Subcutaneous adipose tissue (tissue), 4 donors: ENCODE measurements around the gene C1QTNF1. TPM values are rescaled to one million over a fixed set of nuclear protein-coding genes. Genes with fewer than 3 reads are reported as not detected.

Source experiments
- total RNA-seq, 4 donors: library from RNA; depleted of rRNA; stranded (reverse); fragments of >200 nt; gene quantifications; one replicate each; pipeline ENCODE4 v1.1.0, GENCODE V29; 2016
- TF ChIP-seq, protein P1 (sequence below): fragments of 450-650 bp; IDR thresholded peaks from one replicate; pipeline ENCODE4 v1.5.1; 2016; ENCODE audit warnings: low read depth, mild to moderate bottlenecking, control low read depth, antibody characterized with exemption, moderate library complexity

C1QTNF1 gene
- total RNA-seq, 4 donors from 2014 or later: 198 to 469 (median 294) TPM

DNA sequence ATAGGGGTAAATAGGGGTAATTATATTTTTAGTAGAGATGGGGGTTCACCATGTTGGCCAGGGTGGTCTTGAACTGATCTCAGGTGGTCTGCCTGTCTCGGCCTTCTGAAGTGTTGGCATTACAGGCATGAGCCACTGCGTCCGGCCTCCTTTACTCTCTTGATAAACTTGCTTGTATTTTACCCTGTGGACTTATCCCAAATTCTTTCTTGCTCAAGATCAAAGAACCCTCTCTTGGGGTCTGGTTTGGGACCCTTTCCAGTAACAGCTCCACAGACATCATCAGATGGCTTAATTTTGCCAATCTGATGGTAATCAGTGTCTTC is 5.6 kb upstream of the C1QTNF1 start:
- TF ChIP-seq, protein P1, sequence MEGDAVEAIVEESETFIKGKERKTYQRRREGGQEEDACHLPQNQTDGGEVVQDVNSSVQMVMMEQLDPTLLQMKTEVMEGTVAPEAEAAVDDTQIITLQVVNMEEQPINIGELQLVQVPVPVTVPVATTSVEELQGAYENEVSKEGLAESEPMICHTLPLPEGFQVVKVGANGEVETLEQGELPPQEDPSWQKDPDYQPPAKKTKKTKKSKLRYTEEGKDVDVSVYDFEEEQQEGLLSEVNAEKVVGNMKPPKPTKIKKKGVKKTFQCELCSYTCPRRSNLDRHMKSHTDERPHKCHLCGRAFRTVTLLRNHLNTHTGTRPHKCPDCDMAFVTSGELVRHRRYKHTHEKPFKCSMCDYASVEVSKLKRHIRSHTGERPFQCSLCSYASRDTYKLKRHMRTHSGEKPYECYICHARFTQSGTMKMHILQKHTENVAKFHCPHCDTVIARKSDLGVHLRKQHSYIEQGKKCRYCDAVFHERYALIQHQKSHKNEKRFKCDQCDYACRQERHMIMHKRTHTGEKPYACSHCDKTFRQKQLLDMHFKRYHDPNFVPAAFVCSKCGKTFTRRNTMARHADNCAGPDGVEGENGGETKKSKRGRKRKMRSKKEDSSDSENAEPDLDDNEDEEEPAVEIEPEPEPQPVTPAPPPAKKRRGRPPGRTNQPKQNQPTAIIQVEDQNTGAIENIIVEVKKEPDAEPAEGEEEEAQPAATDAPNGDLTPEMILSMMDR: no peak

DNA sequence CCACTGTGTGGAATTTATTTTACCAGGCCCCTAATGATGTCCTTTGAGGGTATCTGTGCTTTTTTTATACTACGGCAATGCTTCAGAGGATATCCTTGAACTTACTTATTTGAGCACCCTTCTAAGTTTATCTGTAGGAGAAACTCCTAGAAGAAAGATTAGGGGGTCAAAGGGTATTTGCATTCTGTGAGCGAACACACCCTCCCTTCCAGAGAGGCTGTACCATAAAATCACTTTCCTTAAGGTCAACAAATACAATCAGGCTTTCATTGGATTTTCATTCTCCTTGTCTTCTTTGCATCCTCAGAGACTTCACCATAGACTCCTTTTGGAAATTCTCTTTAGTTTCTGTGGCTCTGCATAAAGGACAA is 4.7 kb upstream of the C1QTNF1 start:
- TF ChIP-seq, protein P1: no peak

DNA sequence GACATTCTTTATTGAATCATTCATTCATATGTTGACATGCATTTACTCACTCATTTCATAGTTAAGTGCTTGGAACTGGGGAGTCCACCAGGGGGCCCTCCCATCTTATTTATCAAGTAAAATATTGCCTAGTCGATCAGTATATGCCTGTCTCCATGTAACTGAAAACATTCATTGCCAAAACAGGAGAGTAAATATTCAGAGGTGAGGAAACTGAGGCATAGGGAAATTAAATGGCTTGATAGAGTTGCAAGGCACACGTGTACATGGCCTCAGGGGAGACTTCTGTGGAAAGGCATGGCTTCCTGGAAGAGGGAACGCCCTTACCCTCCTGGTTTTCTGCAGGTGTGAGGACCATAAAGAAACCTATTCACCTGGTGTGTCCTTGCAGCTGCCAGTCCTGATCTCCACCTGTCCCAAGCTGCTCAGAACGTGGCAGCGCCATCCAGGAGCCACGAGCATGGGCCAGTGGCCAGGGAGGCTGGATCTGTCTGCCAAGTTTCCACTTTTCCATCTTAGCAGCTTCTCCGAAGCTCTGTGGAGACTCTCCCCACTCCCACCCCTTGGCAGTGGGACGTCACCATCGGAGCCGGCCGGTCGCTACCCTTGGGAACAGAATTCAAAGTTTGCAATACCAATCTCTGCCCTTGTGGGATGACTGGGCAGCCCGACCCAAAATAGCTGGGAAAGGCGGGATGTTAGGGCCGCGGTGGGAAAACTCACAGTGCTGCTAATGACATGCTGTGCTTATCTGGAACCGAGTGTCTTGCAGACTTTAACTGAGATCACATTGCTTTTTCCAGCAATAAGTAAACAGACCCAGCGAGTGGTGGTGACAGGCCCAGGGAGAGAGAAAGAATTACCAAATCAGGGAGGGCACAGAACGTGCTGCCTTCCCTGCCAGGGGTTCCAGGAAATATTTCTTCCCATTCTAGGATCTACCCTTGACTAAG is 4.1 kb upstream of the C1QTNF1 start:
- TF ChIP-seq, protein P1: no peak

DNA sequence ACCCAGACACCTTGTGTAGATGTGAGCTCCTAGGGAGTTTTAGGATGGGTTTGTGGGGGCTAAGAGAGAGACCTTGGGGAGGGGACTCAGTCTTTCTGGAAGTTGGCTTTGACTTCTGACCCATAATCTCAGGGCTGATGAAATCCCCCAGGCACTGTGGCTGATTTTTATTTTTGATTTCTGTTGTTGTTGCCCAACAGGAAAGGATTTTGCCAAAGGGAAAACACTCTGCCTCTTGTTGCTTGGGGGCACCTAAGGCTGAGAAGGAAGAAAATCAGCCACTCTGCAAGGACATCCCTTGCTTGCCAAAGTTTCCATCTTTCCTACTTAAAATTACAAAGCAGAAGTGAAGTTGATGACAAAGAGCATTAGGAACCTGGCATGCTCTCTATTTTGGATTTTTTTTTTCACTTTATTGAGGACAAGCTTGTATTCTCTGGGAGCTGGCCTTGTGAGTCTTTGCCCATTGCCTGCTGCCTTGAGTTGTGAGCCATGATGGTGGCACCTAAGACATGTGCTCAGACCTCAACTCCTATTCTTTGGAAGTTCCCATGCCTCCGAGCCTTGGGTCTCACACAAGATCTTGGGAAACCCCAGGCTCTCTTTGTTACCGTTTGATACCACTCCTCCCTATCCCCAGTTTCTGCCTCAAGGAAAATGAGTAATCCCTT is 3.2 kb upstream of the C1QTNF1 start:
- TF ChIP-seq, protein P1: no peak

DNA sequence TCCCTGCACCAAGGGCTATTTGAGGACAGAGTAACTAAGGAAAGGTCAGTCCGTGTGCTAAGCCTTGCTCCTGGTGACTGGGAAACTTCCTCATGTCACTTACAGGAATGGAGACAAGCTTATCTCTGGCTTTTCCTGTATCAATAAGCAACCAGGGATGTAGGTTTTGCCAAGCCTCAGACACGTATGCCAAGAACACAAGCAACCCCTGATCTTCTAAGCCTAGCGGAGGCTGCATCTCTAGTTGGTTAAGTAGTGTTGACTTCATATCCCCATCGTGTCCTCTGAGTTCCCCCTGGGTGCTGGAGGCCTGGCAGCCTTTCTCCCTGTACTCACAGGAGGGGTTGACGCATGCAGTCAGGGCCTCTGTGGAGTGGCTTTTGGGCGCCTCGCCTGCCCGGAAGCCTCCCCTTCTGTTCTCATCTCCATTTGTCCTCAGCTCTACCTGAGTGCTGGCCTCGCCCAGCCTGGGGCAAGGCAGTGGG is 1.4 kb upstream of the C1QTNF1 start:
- TF ChIP-seq, protein P1: no peak

DNA sequence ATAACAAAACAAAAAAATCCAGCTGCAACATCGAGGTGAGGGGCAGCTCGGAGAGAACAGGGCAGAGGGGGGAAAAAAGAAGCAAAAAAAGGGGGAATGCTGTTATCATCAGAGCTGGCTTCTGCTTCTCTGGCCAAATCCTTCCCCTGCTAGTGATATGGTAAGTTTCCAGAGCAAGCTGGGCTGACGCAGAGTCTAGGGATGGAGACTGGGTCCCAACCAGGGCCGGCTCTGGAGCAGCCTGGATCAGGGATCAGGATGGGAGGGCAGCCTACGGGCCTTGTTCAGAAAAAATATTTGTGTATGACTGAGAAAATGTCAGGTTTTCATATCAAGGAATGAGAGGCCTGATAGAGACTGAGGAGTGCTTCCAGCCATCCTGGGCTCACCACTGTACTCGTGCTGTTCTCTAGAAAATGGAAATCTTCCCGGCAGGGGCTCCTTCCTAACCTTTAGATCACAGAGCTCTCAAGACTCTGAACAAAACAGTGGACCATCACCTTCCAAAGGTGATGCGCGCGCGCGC is 726 bp upstream of the C1QTNF1 start:
- TF ChIP-seq, protein P1: no peak
